Left lung (tissue), 10 donors: Measurements from ENCODE around the gene WDR1. TPM values are rescaled to one million over a fixed set of nuclear protein-coding genes. Genes with fewer than 3 reads are reported as not detected.

Source experiments
- ATAC-seq: fragments of 200-7000 bp; cut with Tn5 transposase; one replicate; pipeline ENCODE4 v1.9.1; 2020; ENCODE audit warnings: moderate library complexity
- DNase-seq, 4 donors: peaks; one replicate each; pipeline ENCODE4 v3.0.0-alpha.2; 2013 to 2020
- H3K27ac ChIP-seq, 2 donors: fragments of 200-600 bp; sonication (generic) in 1 of 2; one replicate each; pipeline versions ENCODE4 v1.5.0 to v1.8.0; 2020 to 2021
- H3K27me3 ChIP-seq, 2 donors: fragments of 200-600 bp; sonication (generic) in 1 of 2; one replicate each; pipeline versions ENCODE4 v1.5.0 to v1.8.0; 2020 to 2021
- H3K36me3 ChIP-seq, 2 donors: fragments of 200-600 bp; sonication (generic) in 1 of 2; one replicate each; pipeline versions ENCODE4 v1.5.0 to v1.8.0; 2020 to 2021
- H3K4me1 ChIP-seq, 2 donors: fragments of 200-600 bp; one replicate each; pipeline ENCODE4 v1.8.0; 2021
- H3K4me3 ChIP-seq, 2 donors: fragments of 200-600 bp; sonication (generic) in 1 of 2; one replicate each; pipeline versions ENCODE4 v1.5.0 to v1.8.0; 2020 to 2021; ENCODE audit warnings: mild to moderate bottlenecking in 1 of 2
- H3K9me3 ChIP-seq, 2 donors: fragments of 200-600 bp; sonication (generic) in 1 of 2; one replicate each; pipeline versions ENCODE4 v1.5.0 to v1.8.0; 2020 to 2021
- intact Hi-C, 2 donors: fragments of 100-400 bp; cut with DNase I; formaldehyde crosslinking; loops; one replicate each; pipeline versions ENCODE4 v1.11.2 to v1.14.2; 2022
- polyA plus RNA-seq, 6 donors: library from polyadenylated mRNA; unstranded; fragments of 120-200 nt; gene quantifications; one replicate each; pipeline ENCODE4 v1.2.1, GENCODE V29; 2013; ENCODE audit not compliant: insufficient read length in 6 of 6
- total RNA-seq, 2 donors: library from RNA; stranded (reverse); fragmentation: NEBNext Ultra II Directional; extraction: Animal tissue kit (Norgen Biotek cat#: 25700); gene quantifications; one replicate each; pipeline ENCODE4 v1.2.1, GENCODE V29; 2021
- TF ChIP-seq, protein P1 (sequence below), 2 donors: fragments of 200-600 bp; sonication (generic) in 1 of 2; IDR thresholded peaks; one replicate each; pipeline versions ENCODE4 v1.5.0 to v1.8.0; 2021; ENCODE audit warnings: antibody characterized with exemption in 2 of 2
- donor health status: DM: no; HTN: yes; CAD: no.
- donor health status: DM: no; HTN: no; CAD: no.

Gene WDR1
- total and polyA plus RNA-seq, 8 donors = 133 to 303 (median 157) TPM

DNA sequence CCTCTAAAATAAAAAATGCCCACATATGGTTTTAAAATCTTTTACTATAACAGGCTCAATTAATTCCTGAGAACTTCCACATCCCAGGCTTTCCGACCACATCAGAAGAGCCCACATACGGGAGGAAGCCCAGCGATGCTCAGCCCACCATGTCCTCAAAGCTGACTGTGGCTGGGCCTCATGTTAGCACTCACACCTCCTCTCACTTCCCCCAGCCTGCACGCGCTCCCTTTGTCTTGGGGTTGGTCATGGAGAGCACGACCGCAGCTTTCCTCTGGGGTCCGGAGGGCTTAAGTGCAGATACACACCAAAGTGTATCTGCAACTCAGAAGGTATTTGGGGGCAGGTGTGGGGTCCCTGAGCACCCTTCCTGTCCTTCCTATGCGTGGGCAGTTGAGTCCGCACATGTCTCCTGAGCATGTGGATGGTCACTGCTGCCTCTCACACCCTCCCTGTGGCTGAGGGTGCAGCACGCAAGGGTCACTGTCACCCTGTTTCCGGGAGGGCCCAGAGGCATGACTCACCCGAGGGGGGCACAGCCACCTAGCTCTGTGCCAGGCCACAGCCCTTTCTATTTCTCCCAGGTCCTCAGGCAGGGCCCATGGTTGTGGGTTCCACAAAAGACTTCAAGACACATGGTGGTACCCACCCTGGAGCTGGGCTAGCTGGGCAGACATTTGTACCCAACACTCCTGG, 21.2 kb downstream of the WDR1 start:
- no peak overlapping the region for H3K4me3 ChIP-seq
- peaks cover 43 to 78% of the 10 kb centered on the region in 2 donors for H3K4me1 ChIP-seq
- H3K27ac ChIP-seq = peak overlapping the region; percentile 56 to 78
- H3K27me3 ChIP-seq = no peaks in the 10 kb centered on the region
- H3K9me3 ChIP-seq = no peaks in the 10 kb centered on the region
- intact Hi-C loops = no loop called here
- TF ChIP-seq, protein P1, sequence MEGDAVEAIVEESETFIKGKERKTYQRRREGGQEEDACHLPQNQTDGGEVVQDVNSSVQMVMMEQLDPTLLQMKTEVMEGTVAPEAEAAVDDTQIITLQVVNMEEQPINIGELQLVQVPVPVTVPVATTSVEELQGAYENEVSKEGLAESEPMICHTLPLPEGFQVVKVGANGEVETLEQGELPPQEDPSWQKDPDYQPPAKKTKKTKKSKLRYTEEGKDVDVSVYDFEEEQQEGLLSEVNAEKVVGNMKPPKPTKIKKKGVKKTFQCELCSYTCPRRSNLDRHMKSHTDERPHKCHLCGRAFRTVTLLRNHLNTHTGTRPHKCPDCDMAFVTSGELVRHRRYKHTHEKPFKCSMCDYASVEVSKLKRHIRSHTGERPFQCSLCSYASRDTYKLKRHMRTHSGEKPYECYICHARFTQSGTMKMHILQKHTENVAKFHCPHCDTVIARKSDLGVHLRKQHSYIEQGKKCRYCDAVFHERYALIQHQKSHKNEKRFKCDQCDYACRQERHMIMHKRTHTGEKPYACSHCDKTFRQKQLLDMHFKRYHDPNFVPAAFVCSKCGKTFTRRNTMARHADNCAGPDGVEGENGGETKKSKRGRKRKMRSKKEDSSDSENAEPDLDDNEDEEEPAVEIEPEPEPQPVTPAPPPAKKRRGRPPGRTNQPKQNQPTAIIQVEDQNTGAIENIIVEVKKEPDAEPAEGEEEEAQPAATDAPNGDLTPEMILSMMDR (IDR thresholded peaks at IDR 0.05) = no peak
- ATAC-seq (no peak), DNase-seq (peak in 1 of 4 donors; percentile 59)
- peaks cover 0 to 100% of the 10 kb centered on the region in 2 donors for H3K36me3 ChIP-seq

DNA sequence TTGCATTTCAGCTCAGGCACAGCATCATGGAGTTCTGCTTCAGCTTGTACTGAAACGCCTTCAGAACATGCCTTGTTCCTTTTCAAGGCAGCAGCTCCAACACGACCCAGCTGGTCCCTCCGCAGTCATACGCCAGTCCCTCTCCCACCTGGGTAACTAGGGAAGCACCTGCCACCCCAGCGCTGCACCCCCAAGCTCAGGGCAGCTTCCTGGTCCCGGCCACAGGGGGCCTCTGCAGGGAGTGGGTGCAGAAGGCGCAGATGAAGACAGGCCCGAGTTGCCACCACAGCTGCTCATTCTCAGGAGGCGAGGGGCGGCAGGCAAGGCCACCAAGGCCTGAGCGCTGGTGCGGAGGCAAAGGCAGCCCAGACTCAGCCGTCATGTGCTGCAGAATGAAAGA, 21.8 kb downstream of the WDR1 start:
- TF ChIP-seq, protein P1 (IDR thresholded peaks at IDR 0.05) = no peak
- Histone ChIP-seq H3K4me1 (peaks cover 43 to 77% of the 10 kb centered on the region in 2 donors), H3K9me3 (no peaks in the 10 kb centered on the region), H3K36me3 (peaks cover 0 to 100% of the 10 kb centered on the region in 2 donors), H3K4me3 (no peak overlapping the region), H3K27me3 (no peaks in the 10 kb centered on the region), H3K27ac (peak overlapping the region in 1 of 2 donors; percentile 56)
- ATAC-seq (no peak), DNase-seq (peak in 1 of 4 donors; percentile 58)
- intact Hi-C loops = no loop called here

DNA sequence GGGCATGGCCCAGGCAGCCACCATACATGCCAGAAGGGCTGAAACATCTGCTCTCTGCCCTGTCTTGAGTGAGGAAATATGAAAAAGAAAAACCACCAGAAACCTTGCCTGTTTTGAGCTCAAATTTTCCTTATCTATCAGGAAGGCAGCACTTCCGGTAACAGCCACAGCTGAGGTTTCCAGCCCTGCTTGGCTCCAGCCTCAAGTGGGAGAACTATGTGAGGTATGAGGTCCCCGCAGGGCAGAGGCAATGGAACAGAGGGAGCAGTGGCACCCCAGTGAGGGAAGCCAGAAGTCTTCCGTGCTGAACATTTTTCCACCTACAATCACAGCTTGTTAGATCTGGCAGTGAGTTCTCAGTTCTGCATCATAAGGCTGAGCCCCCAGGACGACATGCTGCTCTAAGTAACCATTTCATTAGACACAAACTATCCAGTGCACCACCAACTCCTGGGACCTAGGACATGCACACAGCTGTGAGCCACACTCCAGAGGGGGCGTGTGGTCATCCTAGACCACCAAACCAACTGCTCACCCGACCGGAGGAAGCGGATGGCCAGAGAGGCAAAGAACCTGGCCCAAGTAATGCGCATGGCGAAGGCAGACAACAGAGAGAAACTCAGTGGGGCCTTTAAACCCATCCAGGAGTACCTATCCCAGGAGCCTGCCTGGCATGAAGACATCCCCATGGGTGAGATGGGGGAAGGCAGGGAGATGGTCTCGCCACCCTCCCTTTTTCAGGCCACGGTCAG, 22.6 kb downstream of the WDR1 start:
- H3K27ac ChIP-seq = peak overlapping the region; percentile 56 to 60
- H3K9me3 ChIP-seq = no peaks in the 10 kb centered on the region
- intact Hi-C loops = no loop called here
- H3K4me1 ChIP-seq = peaks cover 43 to 68% of the 10 kb centered on the region in 2 donors
- H3K27me3 ChIP-seq = no peaks in the 10 kb centered on the region
- peaks cover 0 to 100% of the 10 kb centered on the region in 2 donors for H3K36me3 ChIP-seq
- DNase-seq (peak in 2 of 4 donors; percentile 46 to 63), ATAC-seq (peak; percentile 64)
- TF ChIP-seq, protein P1 (IDR thresholded peaks at IDR 0.05) = no peak
- no peak overlapping the region for H3K4me3 ChIP-seq

DNA sequence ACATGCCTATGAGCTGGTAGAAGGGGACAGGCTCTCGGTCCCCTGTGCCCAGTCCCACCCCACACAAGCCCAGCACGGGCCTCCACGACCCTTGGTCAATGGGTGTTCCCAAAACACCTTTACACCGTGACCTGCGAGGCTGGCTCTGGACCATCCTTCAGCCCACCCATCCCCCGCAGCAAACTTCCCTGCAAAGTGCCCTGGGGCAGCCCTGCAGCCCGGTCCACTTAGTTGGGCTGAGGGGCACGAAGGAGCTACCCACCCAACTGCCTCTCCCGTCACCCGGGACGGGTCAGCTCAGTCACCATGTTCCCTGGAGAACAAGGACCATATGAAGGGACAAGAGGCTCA, 23.4 kb downstream of the WDR1 start:
- ATAC-seq (no peak), DNase-seq (peak in 1 of 4 donors; percentile 66)
- intact Hi-C loops = no loop called here
- TF ChIP-seq, protein P1 (IDR thresholded peaks at IDR 0.05) = no peak
- H3K36me3 ChIP-seq = peaks cover 0 to 100% of the 10 kb centered on the region in 2 donors
- peak overlapping the region; percentile 56 to 60 for H3K27ac ChIP-seq
- peaks cover 43 to 61% of the 10 kb centered on the region in 2 donors for H3K4me1 ChIP-seq
- H3K9me3 ChIP-seq = no peaks in the 10 kb centered on the region
- H3K4me3 ChIP-seq = no peak overlapping the region
- H3K27me3 ChIP-seq = no peaks in the 10 kb centered on the region
